Measurements from ENCODE around the gene PTPRD.
A peak's percentile ranks its signal among the peaks of the same experiment; 100 is the strongest.

Gene PTPRD

DNA sequence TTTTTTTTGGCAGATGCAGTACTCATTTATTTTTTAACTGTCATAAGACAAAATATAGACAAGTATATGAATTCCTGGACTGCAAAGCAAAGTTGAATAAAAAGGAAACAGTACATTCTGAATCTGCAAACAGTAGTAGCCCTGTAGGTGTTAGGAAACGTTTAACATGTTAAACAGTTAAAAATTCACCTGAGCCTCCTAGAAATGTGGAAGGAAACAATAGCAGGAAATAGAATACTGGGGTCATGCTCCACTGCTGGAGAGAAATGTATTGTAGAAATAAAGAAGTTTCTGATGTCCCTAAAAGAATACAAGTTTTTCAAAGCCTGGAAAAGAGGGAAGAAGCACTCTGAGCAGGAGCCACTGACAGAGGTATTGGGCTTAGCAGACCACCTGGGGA, 866.0 kb downstream of the PTPRD start:
- DNase-seq: no peak

DNA sequence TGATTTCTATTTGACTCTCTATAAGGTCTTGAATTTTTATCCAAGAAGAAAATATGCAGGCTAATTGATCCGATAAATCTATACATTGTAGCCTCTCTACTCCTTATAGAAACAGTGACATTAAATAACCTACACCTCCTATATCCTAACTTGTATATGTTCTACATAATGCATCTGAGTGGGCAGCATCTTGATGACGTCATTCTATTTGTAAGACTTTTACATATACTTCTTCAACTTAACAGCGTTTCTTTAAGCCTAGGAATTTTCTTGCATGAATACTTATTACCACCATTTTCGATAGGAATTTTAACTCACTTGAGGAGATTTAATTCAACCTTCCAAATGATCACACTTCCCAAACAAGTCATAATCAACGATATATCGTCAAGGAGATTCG, 869.0 kb downstream of the PTPRD start:
- no peak for DNase-seq

DNA sequence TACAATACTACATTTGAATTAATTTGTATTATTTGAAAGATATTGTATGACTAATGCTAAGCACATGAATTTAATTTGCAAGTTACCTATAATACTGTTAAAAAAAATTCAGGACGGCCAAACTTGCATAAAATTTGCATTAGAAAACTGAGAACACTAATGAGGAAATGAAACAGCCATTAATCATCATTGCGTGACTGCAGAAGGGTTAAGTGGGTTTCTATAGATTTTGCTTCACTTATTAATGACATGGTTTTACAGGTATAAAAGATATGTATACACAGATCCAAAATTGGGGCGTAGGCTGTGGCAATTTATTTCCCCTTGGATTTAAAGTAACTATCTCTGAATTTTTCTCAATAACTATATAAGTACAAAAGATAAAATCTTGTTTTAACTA, 882.6 kb downstream of the PTPRD start:
- no peak for DNase-seq

DNA sequence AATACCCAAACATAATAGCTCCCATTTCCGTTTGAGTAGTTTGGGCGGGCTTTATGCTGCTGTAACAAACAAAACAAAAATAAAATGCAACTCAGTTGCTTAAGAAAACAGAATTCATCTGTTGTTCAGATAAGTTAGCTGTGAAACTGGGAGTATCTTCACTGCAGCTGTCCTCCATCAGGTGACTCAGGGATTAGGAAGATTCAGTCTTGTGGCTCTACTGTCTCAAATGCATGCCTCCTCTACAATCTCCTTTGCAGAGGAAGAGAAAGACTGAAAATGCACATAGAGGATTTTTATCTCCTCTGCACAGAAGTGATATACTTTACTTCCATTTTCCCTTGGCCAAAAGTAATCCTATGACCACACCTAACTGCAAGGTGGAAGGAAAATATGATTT, 883.7 kb downstream of the PTPRD start:
- DNase-seq: peak in 1 of 2 experiments; percentile 2

DNA sequence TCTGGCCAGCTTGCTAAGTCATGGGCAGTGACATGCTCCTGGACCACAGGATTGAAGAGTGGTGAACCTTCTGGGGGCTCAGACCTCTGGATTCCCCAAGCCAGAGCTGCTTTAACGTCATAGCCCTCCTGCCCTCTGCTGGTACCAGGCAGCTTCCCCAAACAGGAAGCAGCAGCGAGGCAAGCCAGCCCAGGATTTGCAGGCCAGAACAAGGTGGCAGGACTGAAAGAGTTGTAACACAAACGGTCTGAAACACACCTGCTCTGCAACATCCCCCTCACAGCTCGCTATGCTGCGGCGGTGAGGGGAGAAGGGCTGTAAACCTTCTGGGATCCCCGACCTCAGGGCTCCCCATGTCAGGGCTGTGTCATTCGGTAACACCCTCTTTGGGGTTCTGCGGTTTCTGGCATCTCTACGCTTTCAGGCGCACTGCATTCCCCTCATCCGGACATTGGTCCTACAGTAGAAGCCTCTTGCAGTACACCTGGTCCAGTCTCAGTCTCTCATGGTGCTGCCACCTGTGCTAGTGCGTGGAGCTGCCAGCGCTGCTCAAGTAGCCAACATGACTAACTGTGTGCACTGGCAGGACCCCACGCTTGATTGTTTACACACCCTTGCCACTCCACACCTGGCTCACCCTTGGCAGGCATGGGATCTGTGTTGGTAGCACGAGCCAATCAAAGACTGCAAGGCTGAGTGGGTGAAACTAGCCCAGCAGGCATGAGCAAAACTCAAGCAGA, 893.3 kb downstream of the PTPRD start:
- no peak for DNase-seq

DNA sequence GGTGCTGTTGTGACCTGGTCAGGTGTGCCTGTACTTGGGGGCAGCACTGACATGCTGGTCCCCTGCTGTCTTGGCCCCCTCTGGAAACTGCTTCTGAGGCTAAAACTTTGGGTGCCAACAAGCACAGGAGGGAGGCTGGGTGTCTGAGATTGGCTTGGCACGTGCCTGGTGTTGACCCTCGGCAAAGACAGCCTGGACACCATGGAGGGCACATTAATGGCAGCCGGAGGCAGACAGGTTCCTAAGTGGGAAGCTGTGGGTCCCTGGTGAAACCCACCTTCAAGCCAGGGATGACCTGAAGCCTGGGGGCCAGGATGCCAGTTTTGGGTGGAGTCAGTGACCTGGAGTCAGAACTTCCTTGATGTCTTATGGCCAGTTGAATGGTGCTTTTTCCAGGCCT, 894.1 kb downstream of the PTPRD start:
- no peak for DNase-seq

DNA sequence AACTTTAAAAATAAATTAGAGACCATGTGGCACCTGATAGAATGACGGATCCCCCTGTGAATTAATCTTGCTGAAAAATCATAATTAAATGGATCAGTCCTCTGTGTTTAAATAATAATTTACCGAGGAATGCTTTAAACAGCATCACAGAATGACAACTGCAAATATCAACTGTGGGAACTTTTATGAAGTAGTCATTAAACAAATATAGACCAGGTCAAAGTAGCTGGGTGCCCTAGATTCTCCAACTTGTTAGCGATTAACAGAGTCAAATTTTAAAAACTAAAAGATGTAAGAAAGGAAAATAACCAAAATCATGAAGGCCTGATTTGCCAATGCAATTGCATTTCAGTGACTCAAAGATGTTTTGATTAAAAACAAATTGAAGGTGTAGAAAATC, 933.4 kb downstream of the PTPRD start:
- DNase-seq: no peak

DNA sequence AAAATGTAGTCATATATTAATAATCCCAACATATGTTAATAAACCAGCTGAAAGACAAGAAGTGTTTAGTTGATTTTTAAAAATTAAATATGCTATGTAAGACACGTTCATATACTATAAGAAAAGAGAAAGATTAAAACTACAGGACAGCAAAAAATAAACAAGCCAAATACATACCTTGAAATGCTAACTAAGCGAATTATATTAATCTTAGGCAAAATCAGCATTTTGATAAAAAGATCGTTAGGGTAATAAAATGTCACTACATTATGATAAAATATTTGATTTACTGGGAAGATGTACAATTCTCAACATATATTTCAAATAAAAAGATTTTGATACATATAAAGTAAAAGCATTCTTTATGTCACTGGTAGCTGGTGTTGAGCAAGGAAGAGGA, 938.3 kb downstream of the PTPRD start:
- no peak for DNase-seq

DNA sequence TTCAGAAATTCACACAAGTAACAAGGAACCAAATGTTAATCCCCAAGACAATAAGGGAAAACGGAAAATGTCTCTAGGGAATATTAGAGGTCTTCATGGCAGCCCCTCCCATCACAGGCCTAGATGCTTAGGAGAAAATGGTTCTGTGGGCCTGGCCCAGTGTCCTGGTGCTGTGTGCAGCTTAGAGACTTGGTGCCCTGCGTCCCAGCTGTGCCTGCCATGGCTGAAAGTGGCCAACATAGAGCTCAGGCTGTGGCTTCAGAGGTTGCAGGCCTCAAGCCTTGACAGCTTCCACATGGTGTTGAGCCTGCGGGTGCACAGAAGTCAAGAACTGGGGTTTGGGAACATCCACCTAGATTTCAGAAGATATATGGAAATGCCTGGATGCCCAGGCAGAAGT, 942.3 kb downstream of the PTPRD start:
- no peak for DNase-seq

DNA sequence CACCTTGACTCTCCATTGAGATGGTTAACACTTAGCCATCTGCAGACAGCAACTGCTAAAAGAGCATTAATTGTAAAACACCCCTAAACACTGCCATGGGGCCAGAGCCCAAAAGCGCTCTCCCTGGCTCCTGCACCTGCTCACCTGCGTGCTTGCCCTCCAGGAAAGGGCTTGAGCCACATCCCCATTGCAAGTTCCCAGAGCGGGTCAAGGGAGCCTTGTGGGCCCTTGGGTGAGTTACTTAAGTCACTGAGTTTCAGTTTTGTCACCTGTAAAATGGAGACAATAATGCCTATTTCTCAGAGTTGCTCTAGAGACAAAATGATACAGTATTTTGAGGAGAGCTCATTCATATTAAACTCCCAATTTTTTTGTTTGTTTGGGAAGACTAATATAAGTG, 967.8 kb downstream of the PTPRD start:
- no peak for DNase-seq

DNA sequence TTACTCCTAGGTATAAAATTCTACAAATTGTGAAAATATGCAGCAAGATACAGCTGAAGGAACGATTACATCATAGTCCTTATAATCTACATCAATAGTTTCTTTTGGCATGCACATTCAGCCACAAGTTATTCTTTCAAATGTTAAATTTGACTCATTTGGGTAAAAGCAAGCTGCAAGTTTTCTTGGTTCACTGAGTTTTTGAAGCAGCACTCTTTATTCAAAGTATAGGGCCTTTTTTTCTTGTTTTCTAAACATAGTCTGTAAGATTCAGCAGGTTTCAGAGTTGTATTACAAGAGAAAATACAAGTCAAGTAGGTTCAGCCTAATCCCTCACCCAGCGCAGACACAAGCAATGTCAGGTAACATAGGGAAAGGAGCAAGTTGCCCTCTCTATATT, 981.5 kb downstream of the PTPRD start:
- DNase-seq: no peak

DNA sequence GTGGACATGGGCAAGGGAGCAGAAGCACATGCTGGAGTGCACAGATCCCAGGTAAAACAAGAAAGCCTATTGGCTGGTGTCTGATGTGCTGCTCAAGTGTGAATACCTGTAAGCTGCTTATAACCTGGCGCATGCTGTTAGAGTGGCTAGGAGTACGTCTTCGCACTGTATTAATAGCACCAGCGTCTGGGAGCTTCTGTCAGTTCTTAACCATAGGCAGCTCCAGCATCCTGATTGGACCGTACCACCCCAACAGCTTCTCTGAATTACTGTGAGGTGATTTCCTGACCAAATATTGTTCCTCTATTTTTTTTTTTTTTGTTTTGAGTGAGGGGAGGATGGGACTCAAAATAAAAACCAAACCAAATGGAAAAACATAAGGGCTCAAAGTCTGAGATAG, 987.6 kb downstream of the PTPRD start:
- DNase-seq: no peak

DNA sequence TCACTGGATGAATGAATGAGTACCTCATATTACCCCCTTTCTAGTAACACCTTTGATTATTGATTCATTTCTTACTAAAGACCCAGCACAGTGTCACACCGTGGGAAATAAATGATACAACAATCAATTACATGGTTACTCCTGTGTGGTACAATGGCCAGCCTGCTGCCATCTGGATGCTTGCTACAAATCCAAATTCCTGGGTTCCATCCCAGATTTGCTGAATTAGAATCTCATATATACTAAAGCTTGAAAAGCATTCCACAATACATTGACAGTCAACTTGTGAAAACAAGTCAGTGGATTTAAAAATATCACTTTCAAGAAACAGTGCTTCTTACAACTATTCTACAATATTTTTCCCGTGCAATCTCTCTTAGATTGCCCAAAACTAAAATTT, 989.3 kb downstream of the PTPRD start:
- DNase-seq: no peak

DNA sequence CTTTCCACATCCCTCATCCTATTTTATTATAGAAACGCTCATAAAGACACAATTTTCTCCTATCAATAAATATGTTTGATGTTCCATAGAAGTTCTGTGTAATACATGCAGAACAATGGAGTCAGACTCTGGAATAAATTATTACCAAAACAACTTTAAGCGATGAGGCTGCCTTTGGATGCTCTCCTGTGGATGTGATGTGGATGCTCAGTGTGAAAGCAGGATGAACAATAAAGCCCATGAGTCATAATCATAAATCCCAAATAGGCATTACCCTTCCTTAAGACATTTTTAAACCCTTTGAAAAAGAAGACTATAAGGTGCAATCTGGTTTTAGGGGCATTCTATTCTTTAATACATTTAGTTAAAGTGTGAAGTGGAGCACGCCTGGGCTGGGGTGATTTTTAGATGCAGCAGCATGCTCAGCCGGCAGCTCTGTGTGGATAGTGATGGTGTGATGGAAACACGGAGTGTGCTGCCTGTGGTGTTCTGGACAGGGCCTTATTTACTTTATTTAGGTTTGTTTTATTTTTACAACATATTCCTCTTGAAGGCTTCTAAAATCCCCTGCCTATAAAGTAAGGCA, 991.4 kb downstream of the PTPRD start:
- DNase-seq: no peak

DNA sequence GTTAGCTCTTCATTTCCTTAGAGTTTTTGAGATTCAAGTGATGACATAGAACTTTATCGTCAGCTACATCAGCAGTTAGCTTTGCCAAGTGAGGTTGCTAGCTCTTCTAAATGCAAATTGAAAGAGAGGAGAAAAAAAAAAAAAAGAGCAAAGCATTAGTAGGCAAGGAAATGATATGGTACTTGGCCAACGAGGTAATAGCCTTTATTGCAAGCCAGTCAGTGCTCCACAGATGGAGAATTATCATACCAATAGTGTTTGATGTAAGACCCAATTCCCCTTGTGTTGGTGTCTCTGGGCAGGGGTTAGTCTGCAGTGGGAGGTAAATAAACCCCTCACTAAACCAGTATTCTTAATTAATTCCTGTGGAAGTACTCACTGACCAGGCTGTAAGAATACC, 992.1 kb downstream of the PTPRD start:
- no peak for DNase-seq

DNA sequence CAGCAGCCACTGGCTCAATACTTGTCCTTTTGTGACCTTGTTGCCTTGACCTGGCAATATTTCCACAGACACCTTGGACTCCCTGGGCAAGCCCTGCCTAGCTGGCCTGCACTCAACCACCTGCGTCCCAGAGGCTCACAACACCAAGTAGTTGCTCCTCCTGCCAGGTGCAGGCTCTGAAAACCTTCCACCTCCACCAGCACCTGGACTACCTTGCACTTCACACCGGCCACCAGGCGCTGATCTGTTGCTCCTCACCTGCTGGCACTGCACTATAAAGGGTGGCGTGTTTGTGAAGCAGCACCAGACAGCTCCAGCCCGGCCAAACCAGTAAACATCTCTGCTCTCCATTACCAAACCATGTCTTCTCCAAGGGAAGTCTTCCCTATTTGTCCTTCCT, 997.7 kb downstream of the PTPRD start:
- DNase-seq: no peak

DNA sequence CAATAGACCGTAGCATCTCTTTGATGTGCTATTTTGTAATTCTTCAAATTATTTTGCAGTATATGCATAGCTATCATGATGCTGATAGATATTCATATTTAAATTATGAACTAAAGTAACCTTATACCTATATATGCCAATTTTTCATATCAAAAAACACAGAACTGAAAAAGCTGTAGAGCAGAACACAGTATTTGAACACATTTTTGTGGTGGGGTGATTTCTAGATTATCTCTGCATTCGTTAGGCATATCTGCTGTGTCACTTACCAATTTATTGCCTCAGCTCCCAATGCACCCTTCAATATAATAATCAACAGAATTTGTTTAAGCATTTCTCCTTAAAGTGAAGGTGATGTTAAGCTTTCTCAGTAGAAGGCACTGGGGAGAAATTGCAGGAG, 998.2 kb downstream of the PTPRD start:
- DNase-seq: no peak

DNA sequence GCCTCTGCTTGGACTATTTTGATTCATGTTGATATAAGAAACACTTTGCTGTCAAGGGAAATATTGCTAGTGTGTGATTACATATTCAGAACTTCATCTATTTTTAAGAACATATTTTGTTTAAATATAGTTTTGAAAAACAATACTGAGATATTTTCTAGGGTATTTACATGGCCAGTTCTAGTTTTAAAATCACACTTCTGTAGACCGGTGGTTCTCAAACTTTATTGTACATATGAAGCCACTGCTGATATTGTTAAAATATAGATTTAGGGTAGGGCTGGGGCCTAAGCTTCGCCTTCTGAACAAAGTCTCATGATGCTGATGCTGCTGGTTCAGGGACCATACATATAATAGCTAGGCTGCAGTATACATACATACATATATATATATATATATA, 1000.0 kb downstream of the PTPRD start:
- DNase-seq: no peak

DNA sequence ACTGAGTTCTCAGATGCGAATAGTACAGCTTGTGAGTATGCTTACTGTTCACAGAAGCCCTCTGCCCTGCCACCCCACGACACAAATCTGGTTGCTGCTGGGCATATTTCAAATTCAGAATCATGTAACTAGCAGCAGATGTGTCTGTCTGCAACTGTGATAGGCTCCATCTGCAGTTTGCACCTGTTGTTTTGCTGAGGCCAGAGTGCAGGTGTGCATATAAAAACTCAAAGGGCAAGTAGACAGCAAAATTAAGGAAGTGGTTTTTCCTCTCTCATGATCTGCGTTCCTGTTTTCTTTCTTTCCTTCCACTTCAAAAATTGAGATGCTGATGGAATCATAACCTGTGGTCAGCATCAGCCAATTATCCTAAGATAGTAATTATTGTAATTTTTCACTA, 1000.5 kb downstream of the PTPRD start:
- peak; percentile 53 to 89 for DNase-seq

DNA sequence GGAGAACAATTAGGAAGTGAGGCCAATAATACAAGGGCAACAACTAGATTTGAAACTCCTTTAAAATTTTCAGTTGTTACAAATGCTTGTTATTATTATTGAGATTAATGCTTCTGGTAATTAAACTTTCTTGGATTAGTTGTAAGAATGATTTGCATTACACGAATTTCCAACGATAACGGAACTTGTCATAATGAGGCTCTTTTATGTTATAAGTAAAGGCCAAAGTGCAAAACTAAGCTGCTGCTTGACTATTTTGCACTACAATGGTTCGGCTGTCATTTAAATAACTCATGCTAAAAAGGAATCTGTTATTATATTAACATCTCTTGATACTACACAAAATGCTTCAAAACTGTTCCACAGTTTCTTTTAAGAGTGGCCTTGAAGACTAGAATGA, 1007.1 kb downstream of the PTPRD start:
- no peak for DNase-seq

DNA sequence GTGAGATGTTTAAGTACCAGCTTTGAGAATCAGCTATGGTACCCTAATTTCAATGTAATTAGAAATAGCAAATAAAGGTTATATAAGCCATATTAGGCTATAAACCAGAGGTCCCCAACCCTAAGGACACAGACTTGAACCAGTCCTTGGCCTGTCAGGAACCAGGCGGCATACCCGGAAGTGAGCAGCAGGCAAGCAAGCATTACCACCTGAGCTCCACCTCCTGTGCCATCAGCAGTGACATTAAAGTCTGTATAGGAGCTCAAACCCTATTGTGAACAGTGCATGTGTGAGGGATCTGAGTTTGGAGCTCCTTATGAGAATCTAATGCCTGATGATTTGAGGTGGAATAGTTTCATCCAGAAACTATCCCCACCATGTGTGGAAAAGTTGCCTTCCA, 1009.5 kb downstream of the PTPRD start:
- DNase-seq: no peak

DNA sequence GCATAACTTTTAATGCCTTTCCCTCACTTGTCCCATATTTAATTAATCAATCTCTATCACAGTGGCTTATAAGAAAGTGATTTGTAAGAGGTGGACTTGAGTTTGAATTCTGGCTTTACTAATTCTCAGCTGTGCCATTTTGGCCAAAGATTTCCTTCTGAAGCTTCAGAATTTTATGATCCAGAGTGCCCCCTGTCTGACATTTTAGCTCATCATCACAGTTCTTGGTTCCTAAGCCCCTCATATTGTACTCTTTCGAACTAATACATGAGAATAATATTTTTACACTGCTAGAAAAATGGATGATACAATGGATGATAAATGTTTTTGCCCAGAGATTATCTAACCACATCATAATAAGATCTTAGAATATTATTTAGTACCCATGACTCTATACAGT, 1014.1 kb downstream of the PTPRD start:
- DNase-seq: peak in 1 of 2 experiments; percentile 37

DNA sequence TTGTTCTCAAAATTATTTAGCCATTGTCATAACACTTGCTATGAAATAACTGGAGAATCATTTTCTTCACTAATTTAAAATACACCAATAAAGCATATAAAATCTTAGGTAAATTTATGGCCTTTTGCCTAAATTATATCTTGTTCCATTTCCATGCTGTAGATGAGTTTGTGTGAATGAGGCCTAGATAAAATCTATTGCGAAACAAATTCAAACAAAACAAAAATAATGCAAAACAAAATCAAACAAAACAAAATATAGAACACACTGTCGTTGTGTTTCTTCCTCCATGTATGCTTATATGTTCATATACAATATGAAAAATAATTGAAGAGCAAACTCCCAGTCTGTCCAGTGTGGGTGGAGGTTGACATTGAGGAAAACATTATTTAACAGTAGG, 1020.7 kb downstream of the PTPRD start:
- DNase-seq: no peak

DNA sequence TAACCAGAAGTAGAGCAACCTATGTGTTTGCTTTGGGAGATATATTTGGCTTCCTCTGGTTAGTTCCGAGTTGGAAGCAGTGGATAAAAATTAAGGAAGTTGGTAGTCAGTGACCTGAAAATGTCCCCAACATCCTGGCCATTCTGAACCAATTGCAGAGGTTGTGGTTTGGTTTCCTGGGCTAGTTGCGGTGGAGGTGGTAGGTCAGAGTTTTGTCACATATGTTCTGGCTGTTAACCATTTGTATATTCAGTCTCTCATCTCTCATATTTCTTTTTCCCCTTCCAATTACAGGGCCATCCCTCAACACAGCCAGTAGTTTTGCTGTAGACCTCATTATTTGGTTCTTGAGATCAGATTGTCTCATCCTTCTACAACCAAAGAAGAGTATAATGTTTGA, 1026.9 kb downstream of the PTPRD start:
- no peak for DNase-seq

DNA sequence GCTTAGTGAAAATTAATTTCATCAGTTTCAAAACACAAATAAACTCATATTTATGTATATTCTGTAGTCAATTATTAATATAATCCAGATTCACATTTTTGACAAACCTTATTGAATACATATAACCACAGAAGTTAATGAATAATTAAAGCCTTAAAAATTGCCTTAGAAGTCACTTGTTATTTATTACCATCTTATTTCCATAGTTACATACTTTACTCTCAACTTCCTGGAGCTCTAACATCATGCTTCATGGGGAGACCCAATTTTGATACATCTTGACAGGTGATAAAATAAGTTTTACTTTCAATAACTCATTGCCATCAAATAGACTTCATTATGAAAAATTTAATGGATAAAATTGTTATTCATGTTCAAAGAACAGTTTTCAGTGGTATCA, 1038.7 kb downstream of the PTPRD start:
- no peak for DNase-seq

Data from NCI-H524 (cell line).